HL-60 (cell line): ENCODE results near the gene ORMDL1.
"Not testable (repeated sequence)": the region's sequence is repeated elsewhere in the genome, so short reads cannot be mapped to it uniquely, and the experiment has no call there.

ENCODE experiments used
- CTCF ChIP-seq: IDR thresholded peaks from one replicate; pipeline ENCODE4 v1.5.1; 2011; ENCODE audit warnings: low read length, control low read depth, inconsistent platforms; ENCODE audit not compliant: insufficient read depth
- POLR2AphosphoS5 ChIP-seq: IDR thresholded peaks from 2 replicates; pipeline ENCODE4 v1.6.1; 2012; ENCODE audit warnings: low read depth
- TF ChIP-seq, protein P1 (sequence below): IDR thresholded peaks from 2 replicates; pipeline ENCODE4 v1.6.1; 2012; ENCODE audit warnings: low read depth; ENCODE audit not compliant: insufficient replicate concordance

DNA sequence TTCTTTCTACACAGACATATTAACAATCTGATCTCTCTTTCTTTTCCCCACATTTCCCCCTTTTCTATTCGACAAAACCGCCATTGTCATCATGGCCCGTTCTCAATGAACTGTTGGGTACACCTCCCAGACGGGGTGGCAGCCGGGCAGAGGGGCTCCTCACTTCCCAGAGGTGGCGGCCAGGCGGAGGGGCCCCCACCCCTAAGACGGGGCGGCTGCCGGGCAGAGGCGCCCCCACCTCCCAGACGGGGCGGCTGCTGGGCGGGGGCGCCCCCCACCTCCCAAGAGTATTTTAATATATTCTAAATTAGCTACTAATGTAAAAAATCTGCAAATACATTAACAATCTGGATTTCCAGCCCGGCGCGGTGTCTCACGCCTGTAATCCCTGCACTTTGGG is 24.0 kb downstream of the ORMDL1 start:
- not testable (repeated sequence) for TF ChIP-seq CTCF, POLR2AphosphoS5
- TF ChIP-seq, protein P1, sequence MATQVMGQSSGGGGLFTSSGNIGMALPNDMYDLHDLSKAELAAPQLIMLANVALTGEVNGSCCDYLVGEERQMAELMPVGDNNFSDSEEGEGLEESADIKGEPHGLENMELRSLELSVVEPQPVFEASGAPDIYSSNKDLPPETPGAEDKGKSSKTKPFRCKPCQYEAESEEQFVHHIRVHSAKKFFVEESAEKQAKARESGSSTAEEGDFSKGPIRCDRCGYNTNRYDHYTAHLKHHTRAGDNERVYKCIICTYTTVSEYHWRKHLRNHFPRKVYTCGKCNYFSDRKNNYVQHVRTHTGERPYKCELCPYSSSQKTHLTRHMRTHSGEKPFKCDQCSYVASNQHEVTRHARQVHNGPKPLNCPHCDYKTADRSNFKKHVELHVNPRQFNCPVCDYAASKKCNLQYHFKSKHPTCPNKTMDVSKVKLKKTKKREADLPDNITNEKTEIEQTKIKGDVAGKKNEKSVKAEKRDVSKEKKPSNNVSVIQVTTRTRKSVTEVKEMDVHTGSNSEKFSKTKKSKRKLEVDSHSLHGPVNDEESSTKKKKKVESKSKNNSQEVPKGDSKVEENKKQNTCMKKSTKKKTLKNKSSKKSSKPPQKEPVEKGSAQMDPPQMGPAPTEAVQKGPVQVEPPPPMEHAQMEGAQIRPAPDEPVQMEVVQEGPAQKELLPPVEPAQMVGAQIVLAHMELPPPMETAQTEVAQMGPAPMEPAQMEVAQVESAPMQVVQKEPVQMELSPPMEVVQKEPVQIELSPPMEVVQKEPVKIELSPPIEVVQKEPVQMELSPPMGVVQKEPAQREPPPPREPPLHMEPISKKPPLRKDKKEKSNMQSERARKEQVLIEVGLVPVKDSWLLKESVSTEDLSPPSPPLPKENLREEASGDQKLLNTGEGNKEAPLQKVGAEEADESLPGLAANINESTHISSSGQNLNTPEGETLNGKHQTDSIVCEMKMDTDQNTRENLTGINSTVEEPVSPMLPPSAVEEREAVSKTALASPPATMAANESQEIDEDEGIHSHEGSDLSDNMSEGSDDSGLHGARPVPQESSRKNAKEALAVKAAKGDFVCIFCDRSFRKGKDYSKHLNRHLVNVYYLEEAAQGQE = not testable (repeated sequence)
